TTC549 (cell line): Measurements from ENCODE around the gene HMG20A.

Experiments used
- FAIRE-seq: peaks from 2 replicates; lab custom pipeline; 2012; peaks lifted over from hg19 to GRCh38; lab: Jason Lieb, UNC

Gene HMG20A

GRCh38 chr15:77521206-77521605 lies 100.5 kb downstream of the HMG20A start:
- FAIRE-seq = no peak

GRCh38 chr15:77525400-77525811 lies 104.7 kb downstream of the HMG20A start:
- no peak for FAIRE-seq

- FAIRE-seq = no peak
These were observed 105.4 kb downstream of the HMG20A start for GRCh38 chr15:77525907-77526594.

GRCh38 chr15:77526595-77527163 lies 106.0 kb downstream of the HMG20A start:
- FAIRE-seq = no peak

GRCh38 chr15:77527164-77527778 lies 106.6 kb downstream of the HMG20A start:
- no peak for FAIRE-seq

GRCh38 chr15:77527831-77528231 lies 107.1 kb downstream of the HMG20A start:
- FAIRE-seq = no peak

GRCh38 chr15:77528290-77528967 lies 107.7 kb downstream of the HMG20A start:
- no peak for FAIRE-seq

- no peak for FAIRE-seq
These were observed 108.3 kb downstream of the HMG20A start for GRCh38 chr15:77528968-77529319.

GRCh38 chr15:77529394-77530159 lies 108.9 kb downstream of the HMG20A start:
- no peak for FAIRE-seq

- no peak for FAIRE-seq
These were observed 109.9 kb downstream of the HMG20A start for GRCh38 chr15:77530576-77530975.

- FAIRE-seq = no peak
These were observed 110.7 kb downstream of the HMG20A start for GRCh38 chr15:77531191-77532000.

GRCh38 chr15:77532067-77532710 lies 111.5 kb downstream of the HMG20A start:
- FAIRE-seq = no peak

GRCh38 chr15:77532846-77533245 lies 112.2 kb downstream of the HMG20A start:
- FAIRE-seq = no peak

GRCh38 chr15:77533578-77534430 lies 113.1 kb downstream of the HMG20A start:
- no peak for FAIRE-seq
